GM23248 (cell line): ENCODE measurements around the gene CENPX.

Experiments
- EZH2 ChIP-seq: fragments of 200-600 bp; sonication (generic); IDR thresholded peaks from 2 replicates; pipeline ENCODE4 v1.6.1; 2018; ENCODE audit warnings: antibody characterized with exemption, mild to moderate bottlenecking; ENCODE audit not compliant: insufficient read depth, poor library complexity, severe bottlenecking
- EZH2phosphoT487 ChIP-seq: fragments of 200-600 bp; sonication (generic); IDR thresholded peaks from 2 replicates; pipeline ENCODE4 v1.6.1; 2018; ENCODE audit warnings: antibody characterized with exemption, moderate library complexity, mild to moderate bottlenecking, low read depth; ENCODE audit not compliant: insufficient read depth

DNA sequence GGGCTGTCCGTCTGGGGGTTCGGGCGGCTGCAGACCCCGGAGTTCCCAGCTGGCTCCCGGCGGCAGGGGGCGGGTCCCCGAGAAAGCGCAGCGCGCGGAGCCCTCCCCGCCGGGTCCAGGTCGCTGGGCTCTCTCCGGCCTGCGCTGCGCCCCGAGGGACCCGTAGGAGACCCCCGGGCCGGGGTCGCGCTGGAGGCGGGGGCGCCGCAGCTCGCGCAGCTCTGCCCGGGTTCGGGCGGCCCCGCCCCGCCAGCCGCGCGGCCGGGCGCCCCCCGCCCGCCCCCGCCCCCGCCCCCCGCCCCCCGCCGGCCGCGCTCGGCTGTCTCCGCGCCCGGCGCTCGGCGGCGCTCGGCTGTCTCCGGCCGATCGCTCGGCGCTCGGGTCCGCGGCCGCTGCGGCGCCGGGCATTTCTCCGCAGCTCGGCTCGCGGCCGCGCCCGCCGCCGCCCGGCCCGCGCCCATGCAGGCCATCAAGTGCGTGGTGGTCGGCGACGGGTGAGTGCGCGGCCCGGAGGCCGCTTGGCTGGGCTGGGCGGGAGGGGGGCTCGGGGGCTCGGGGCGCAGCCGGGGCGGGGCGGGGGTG is 8.7 kb upstream of the CENPX start, which contains the start of gene RAC3:
- TF ChIP-seq EZH2phosphoT487 (no peak), EZH2 (no peak)
